DND-41 (cell line): ENCODE measurements around the gene MEG3.

Experiments
- ATAC-seq: fragments of 200-7000 bp; cut with Tn5 transposase; 3 replicates; pipeline ENCODE4 v1.9.1; 2021; ENCODE audit warnings: low read depth; ENCODE audit not compliant: insufficient read depth
- DNase-seq: peaks from one replicate; pipeline ENCODE4 v3.0.0-alpha.2; 2020
- H2AFZ ChIP-seq: 2 replicates; pipeline ENCODE4 v1.6.0; 2012; ENCODE audit warnings: low read depth, low read length
- H3K27ac ChIP-seq: 2 replicates; pipeline ENCODE4 v1.5.1; 2012; ENCODE audit warnings: low read length, inconsistent platforms
- H3K27me3 ChIP-seq: fragments of 200-600 bp; sonication (generic); 2 replicates; pipeline ENCODE4 v1.6.0; 2012; ENCODE audit warnings: low read length, mild to moderate bottlenecking, inconsistent platforms; ENCODE audit not compliant: insufficient read depth, poor library complexity
- H3K36me3 ChIP-seq: 2 replicates; pipeline ENCODE4 v1.5.1; 2012; ENCODE audit warnings: low read length, inconsistent platforms; ENCODE audit not compliant: insufficient read depth
- H3K4me1 ChIP-seq: 2 replicates; pipeline ENCODE4 v1.5.1; 2012; ENCODE audit warnings: mild to moderate bottlenecking, low read length; ENCODE audit not compliant: insufficient read depth
- H3K4me2 ChIP-seq: 2 replicates; pipeline ENCODE4 v1.6.0; 2012; ENCODE audit warnings: mild to moderate bottlenecking, moderate library complexity, low read length, inconsistent platforms; ENCODE audit not compliant: insufficient read depth
- H3K4me3 ChIP-seq, 2 experiments: fragments of 200-600 bp in 1 of 2; shearing (Covaris generic) in 1 of 2; 2 replicates each; pipeline ENCODE4 v1.5.1; 2012 to 2016; ENCODE audit warnings: inconsistent platforms in 2 of 2, low read length in 2 of 2, mild to moderate bottlenecking in 2 of 2, low read depth in 1 of 2, moderate library complexity in 1 of 2
- H3K79me2 ChIP-seq: 2 replicates; pipeline ENCODE4 v1.6.0; 2012; ENCODE audit warnings: low read length, inconsistent platforms; ENCODE audit not compliant: insufficient read depth
- H3K9ac ChIP-seq: 2 replicates; pipeline ENCODE4 v1.6.0; 2012; ENCODE audit warnings: low read depth, mild to moderate bottlenecking, inconsistent platforms, low read length, moderate library complexity
- H3K9me3 ChIP-seq: 2 replicates; pipeline ENCODE4 v1.5.1; 2012; ENCODE audit warnings: low read length, moderate library complexity, mild to moderate bottlenecking, inconsistent platforms; ENCODE audit not compliant: insufficient read depth, severe bottlenecking
- H4K20me1 ChIP-seq: 2 replicates; pipeline ENCODE4 v1.6.0; 2012; ENCODE audit warnings: low read length; ENCODE audit not compliant: insufficient read depth
- CTCF ChIP-seq: IDR thresholded peaks from 2 replicates; pipeline ENCODE4 v1.5.1; 2012; ENCODE audit warnings: borderline replicate concordance, low read length, moderate library complexity, mild to moderate bottlenecking; ENCODE audit not compliant: poor library complexity, severe bottlenecking; ENCODE audit errors: extremely low read depth
- EZH2 ChIP-seq: IDR thresholded peaks from 3 replicates; pipeline ENCODE4 v1.6.1; 2012; ENCODE audit warnings: borderline replicate concordance, low read depth, mild to moderate bottlenecking, moderate library complexity, low read length, inconsistent platforms; ENCODE audit not compliant: severe bottlenecking

The MEG3 gene

GRCh38 chr14:100813291-100813690, 12.6 kb upstream of the MEG3 start:
- H3K9me3 ChIP-seq, result peaks cover 33% of the 10 kb centered on the region
- no peak overlapping the region for H3K4me2 ChIP-seq
- no peak overlapping the region for H3K9ac ChIP-seq
- ATAC-seq, result no peak
- H3K27me3 ChIP-seq, result no peaks in the 10 kb centered on the region
- H2AFZ ChIP-seq, result no peak overlapping the region
- TF ChIP-seq CTCF, result no peak
- no peak for TF ChIP-seq EZH2
- H4K20me1 ChIP-seq, result no peaks in the 10 kb centered on the region
- no peaks in the 10 kb centered on the region for H3K79me2 ChIP-seq
- H3K36me3 ChIP-seq, result no peaks in the 10 kb centered on the region
- H3K27ac ChIP-seq, result no peak overlapping the region
- no peak overlapping the region for H3K4me3 ChIP-seq
- H3K4me1 ChIP-seq, result no peaks in the 10 kb centered on the region
- no peak for DNase-seq

GRCh38 chr14:100815478-100816285, 10.2 kb upstream of the MEG3 start:
- no peak overlapping the region for H3K9ac ChIP-seq
- no peaks in the 10 kb centered on the region for H3K4me1 ChIP-seq
- TF ChIP-seq CTCF, result no peak
- no peak for TF ChIP-seq EZH2
- no peaks in the 10 kb centered on the region for H3K27me3 ChIP-seq
- DNase-seq, result no peak
- no peak for ATAC-seq
- no peaks in the 10 kb centered on the region for H4K20me1 ChIP-seq
- H3K27ac ChIP-seq, result no peak overlapping the region
- H3K4me2 ChIP-seq, result no peak overlapping the region
- peaks cover 11% of the 10 kb centered on the region for H3K9me3 ChIP-seq
- no peaks in the 10 kb centered on the region for H3K36me3 ChIP-seq
- H3K4me3 ChIP-seq, result no peak overlapping the region
- no peaks in the 10 kb centered on the region for H3K79me2 ChIP-seq
- H2AFZ ChIP-seq, result no peak overlapping the region

GRCh38 chr14:100816286-100816949, 9.5 kb upstream of the MEG3 start:
- no peak for TF ChIP-seq EZH2
- TF ChIP-seq CTCF, result no peak
- H3K27ac ChIP-seq, result no peak overlapping the region
- no peak overlapping the region for H3K4me3 ChIP-seq
- H3K4me1 ChIP-seq, result no peaks in the 10 kb centered on the region
- H3K9me3 ChIP-seq, result peaks cover 4% of the 10 kb centered on the region
- no peaks in the 10 kb centered on the region for H3K27me3 ChIP-seq
- DNase-seq (no peak), ATAC-seq (no peak)
- no peak overlapping the region for H2AFZ ChIP-seq
- H3K4me2 ChIP-seq, result no peak overlapping the region
- no peaks in the 10 kb centered on the region for H3K79me2 ChIP-seq
- no peak overlapping the region for H3K9ac ChIP-seq
- H3K36me3 ChIP-seq, result no peaks in the 10 kb centered on the region
- no peaks in the 10 kb centered on the region for H4K20me1 ChIP-seq
